ENCODE data around the gene GLTPD2.

DNA sequence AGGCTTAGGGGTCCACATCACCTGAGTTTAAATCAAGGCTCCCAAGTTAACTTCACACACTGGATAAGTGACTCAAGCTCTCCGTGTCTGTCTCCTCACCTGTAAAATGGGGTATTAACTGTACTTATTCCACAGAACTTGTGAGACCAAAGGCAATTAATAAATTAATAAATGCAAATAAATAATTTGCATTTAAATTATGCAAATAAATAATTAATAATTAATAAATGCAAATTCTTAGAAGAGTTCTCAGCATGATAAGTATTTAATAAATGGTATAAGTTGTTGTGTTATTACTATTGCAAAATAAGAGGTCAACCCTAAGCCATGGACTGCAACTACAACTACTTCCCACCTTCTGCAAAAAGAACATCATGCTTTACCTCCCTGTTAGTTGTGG, 35.4 kb upstream of the GLTPD2 start:
- TF ChIP-seq EZH2phosphoT487 (IDR thresholded peaks at IDR 0.05; ENCODE audit: borderline replicate concordance, low read length) (no peak), CTCF (IDR thresholded peaks at IDR 0.05; ENCODE audit: low read depth, low read length, poor library complexity, severe bottlenecking) (no peak)
